Endodermal cell (in vitro differentiated cells): ENCODE data around the gene MYLK4. TPM values are rescaled to one million over a fixed set of nuclear protein-coding genes. Genes with fewer than 3 reads are reported as not detected.
A peak's percentile ranks its signal among the peaks of the same experiment; 100 is the strongest.

Experiments
- DNase-seq: peaks from one replicate; pipeline ENCODE4 v3.0.0-alpha.2; 2017
- H3K27ac ChIP-seq: 2 replicates; pipeline ENCODE4 v1.5.1; 2013; ENCODE audit warnings: mild to moderate bottlenecking, low read depth, low read length, moderate library complexity
- H3K27me3 ChIP-seq: 2 replicates; pipeline ENCODE4 v1.6.1; 2013; ENCODE audit warnings: mild to moderate bottlenecking, low read length, moderate library complexity; ENCODE audit not compliant: insufficient read depth, control insufficient read depth, poor library complexity, severe bottlenecking
- H3K36me3 ChIP-seq: 2 replicates; pipeline ENCODE4 v1.7.0; 2013; ENCODE audit warnings: mild to moderate bottlenecking, low read length, moderate library complexity; ENCODE audit not compliant: control insufficient read depth, insufficient read depth
- H3K4me1 ChIP-seq: one replicate; pipeline ENCODE4 v1.7.0; 2013; ENCODE audit warnings: low read length; ENCODE audit not compliant: control insufficient read depth, insufficient read depth
- H3K4me3 ChIP-seq: 2 replicates; pipeline ENCODE4 v1.5.1; 2013; ENCODE audit warnings: mild to moderate bottlenecking, low read length, moderate library complexity
- H3K9ac ChIP-seq: 2 replicates; pipeline ENCODE4 v1.6.1; 2013; ENCODE audit warnings: mild to moderate bottlenecking, low read length, moderate library complexity; ENCODE audit not compliant: poor library complexity, severe bottlenecking; ENCODE audit errors: extremely low read depth
- H3K9me3 ChIP-seq: 2 replicates; pipeline ENCODE4 v1.6.1; 2013; ENCODE audit warnings: mild to moderate bottlenecking, low read length, moderate library complexity; ENCODE audit not compliant: control insufficient read depth
- H3K27ac Mint-ChIP-seq: 2 replicates; pipeline ENCODE4 v1.8.0; 2020; ENCODE audit warnings: mixed read lengths
- H3K27me3 Mint-ChIP-seq: 2 replicates; pipeline ENCODE4 v1.8.0; 2021; ENCODE audit warnings: mild to moderate bottlenecking, mixed read lengths; ENCODE audit not compliant: insufficient read depth
- H3K36me3 Mint-ChIP-seq: 2 replicates; pipeline ENCODE4 v1.8.0; 2020; ENCODE audit warnings: low read depth, mixed read lengths
- H3K4me1 Mint-ChIP-seq: 2 replicates; pipeline ENCODE4 v1.8.0; 2020; ENCODE audit warnings: mixed read lengths
- H3K4me3 Mint-ChIP-seq: 2 replicates; pipeline ENCODE4 v1.8.0; 2020; ENCODE audit warnings: mild to moderate bottlenecking, moderate library complexity, mixed read lengths
- H3K9me3 Mint-ChIP-seq: 2 replicates; pipeline ENCODE4 v1.8.0; 2020; ENCODE audit warnings: mild to moderate bottlenecking, mixed read lengths
- WGBS, 2 experiments: methylation state at CpG; one replicate each; pipeline versions ENCODE4 v1.1.5 to v1.1.7; 2013; ENCODE audit warnings: missing lambda C conversion rate in 2 of 2, mixed read lengths in 1 of 2; ENCODE audit not compliant: insufficient coverage in 1 of 2, insufficient read length in 1 of 2; 5-methylcytosine and 5-hydroxymethylcytosine counted together
- total RNA-seq, 2 donors: library from RNA; stranded (reverse); fragmentation: NEBNext Ultra II Directional in 1 of 2; extraction: Animal tissue kit (Norgen Biotek cat#: 25700) in 1 of 2; gene quantifications; 2 replicates in 1 of 2; 3 replicates in 1 of 2; pipeline ENCODE4 v1.2.1, GENCODE V29; 2021
- TF ChIP-seq, protein P1 (sequence below): fragments of 200-600 bp; sonication (generic); conservative IDR thresholded peaks from 2 replicates; pipeline ENCODE4 v1.5.0; 2021; ENCODE audit warnings: antibody characterized with exemption, mild to moderate bottlenecking

The MYLK4 gene
- total RNA-seq, 2 donors from 2014 or later, result 0.18 to 0.20 TPM

- Mint-ChIP-seq H3K36me3 (no peaks in the 10 kb centered on the region), H3K4me3 (no peak overlapping the region), H3K27ac (no peak overlapping the region), H3K4me1 (peaks cover 3% of the 10 kb centered on the region), H3K27me3 (peaks cover 24% of the 10 kb centered on the region), H3K9me3 (no peaks in the 10 kb centered on the region)
- no peaks in the 10 kb centered on the region for H3K36me3 ChIP-seq
- DNase-seq, result no peak
- H3K9me3 ChIP-seq, result no peaks in the 10 kb centered on the region
- no peaks in the 10 kb centered on the region for H3K27me3 ChIP-seq
- 84 to 97% methylated on average over 3 of the region's 3 CpGs for WGBS, 2 experiments
- peaks cover under 1% of the 10 kb centered on the region for H3K4me1 ChIP-seq
- TF ChIP-seq, protein P1, sequence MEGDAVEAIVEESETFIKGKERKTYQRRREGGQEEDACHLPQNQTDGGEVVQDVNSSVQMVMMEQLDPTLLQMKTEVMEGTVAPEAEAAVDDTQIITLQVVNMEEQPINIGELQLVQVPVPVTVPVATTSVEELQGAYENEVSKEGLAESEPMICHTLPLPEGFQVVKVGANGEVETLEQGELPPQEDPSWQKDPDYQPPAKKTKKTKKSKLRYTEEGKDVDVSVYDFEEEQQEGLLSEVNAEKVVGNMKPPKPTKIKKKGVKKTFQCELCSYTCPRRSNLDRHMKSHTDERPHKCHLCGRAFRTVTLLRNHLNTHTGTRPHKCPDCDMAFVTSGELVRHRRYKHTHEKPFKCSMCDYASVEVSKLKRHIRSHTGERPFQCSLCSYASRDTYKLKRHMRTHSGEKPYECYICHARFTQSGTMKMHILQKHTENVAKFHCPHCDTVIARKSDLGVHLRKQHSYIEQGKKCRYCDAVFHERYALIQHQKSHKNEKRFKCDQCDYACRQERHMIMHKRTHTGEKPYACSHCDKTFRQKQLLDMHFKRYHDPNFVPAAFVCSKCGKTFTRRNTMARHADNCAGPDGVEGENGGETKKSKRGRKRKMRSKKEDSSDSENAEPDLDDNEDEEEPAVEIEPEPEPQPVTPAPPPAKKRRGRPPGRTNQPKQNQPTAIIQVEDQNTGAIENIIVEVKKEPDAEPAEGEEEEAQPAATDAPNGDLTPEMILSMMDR, result no peak
- no peak overlapping the region for H3K4me3 ChIP-seq
- no peak overlapping the region for H3K9ac ChIP-seq
- no peak overlapping the region for H3K27ac ChIP-seq
Measured at GRCh38 chr6:2751871-2752270, 1.1 kb upstream of the MYLK4 start.

DNA sequence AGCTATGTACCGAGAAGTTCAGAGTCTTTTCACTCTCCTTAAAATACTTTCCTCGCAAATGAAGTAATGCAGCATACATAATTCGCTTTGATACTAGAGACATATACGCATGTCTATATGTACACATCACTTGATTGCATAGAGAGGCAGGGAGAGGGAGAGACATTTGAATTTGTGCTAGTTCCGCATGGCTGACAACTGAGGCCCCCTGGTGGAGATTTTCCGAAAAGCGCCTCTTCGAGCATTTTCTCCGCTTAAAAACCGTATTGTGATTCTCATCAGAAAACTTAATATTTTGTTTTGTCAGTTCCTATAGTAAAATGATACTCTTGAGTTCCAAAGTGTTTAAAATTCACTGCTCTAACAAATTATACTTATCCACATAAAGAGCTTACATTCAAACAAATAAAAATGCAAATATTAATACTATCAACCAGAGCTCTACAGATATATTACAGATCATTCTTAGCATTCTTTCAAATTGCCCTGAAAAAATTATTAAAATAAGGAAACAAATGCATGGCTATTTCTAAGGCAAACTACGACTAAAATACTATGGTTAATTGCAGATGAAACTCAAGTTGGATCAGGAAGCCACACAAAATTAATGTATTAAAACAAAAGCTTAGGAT lies 637 bp downstream of the MYLK4 start:
- Histone ChIP-seq H3K4me1 (peaks cover 5% of the 10 kb centered on the region), H3K4me3 (no peak overlapping the region), H3K9me3 (no peaks in the 10 kb centered on the region), H3K36me3 (no peaks in the 10 kb centered on the region), H3K27ac (no peak overlapping the region), H3K27me3 (no peaks in the 10 kb centered on the region), H3K9ac (no peak overlapping the region)
- no peak overlapping the region for H3K27ac Mint-ChIP-seq
- no peaks in the 10 kb centered on the region for H3K36me3 Mint-ChIP-seq
- TF ChIP-seq, protein P1, result peak; percentile 96
- DNase-seq, result peak; percentile 85
- H3K4me1 Mint-ChIP-seq, result peaks cover 10% of the 10 kb centered on the region
- H3K27me3 Mint-ChIP-seq, result peaks cover 24% of the 10 kb centered on the region
- H3K9me3 Mint-ChIP-seq, result no peaks in the 10 kb centered on the region
- no peak overlapping the region for H3K4me3 Mint-ChIP-seq
- WGBS, 2 experiments, result 20 to 34% methylated on average over 3 to 11 of the region's 11 CpGs

DNA sequence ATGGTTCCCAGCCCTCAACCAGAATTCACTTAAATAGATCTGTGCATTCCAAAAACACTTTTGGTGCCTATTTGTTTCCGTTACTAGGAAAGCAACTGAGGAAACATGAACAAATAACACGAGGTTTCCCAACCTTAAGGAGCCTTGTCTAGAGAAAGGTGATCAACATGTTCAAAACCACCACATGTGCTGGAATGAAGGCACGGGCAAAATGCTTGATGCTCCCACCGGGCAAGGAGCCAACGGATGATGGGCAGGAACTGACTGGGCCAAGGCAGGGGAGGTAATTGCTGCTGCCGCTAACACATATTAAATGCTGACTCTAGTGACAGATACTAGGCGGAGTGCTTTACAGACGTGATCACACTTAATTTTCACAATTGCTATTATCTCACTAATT lies 2.5 kb downstream of the MYLK4 start:
- H3K27me3 Mint-ChIP-seq, result peaks cover 24% of the 10 kb centered on the region

More for the DNA sequence above, 2.5 kb downstream of the MYLK4 start:
- no peak overlapping the region for H3K9ac ChIP-seq
- no peaks in the 10 kb centered on the region for H3K36me3 Mint-ChIP-seq
- H3K27me3 ChIP-seq, result no peaks in the 10 kb centered on the region
- 92 to 96% methylated on average over 7 to 8 of the region's 8 CpGs for WGBS, 2 experiments
- DNase-seq, result no peak
- no peaks in the 10 kb centered on the region for H3K36me3 ChIP-seq
- H3K4me1 ChIP-seq, result peaks cover 8% of the 10 kb centered on the region
- no peak overlapping the region for H3K4me3 Mint-ChIP-seq
- TF ChIP-seq, protein P1, result no peak
- no peaks in the 10 kb centered on the region for H3K9me3 ChIP-seq
- no peak overlapping the region for H3K4me3 ChIP-seq
- peaks cover 13% of the 10 kb centered on the region for H3K4me1 Mint-ChIP-seq
- H3K9me3 Mint-ChIP-seq, result no peaks in the 10 kb centered on the region
- no peak overlapping the region for H3K27ac ChIP-seq
- no peak overlapping the region for H3K27ac Mint-ChIP-seq
